Lower lobe of right lung (tissue), 2 donors: Measurements from ENCODE around the gene ATP1A4. TPM values are rescaled to one million over a fixed set of nuclear protein-coding genes. Genes with fewer than 3 reads are reported as not detected.
A peak's percentile ranks its signal among the peaks of the same experiment; 100 is the strongest.
"Not testable (repeated sequence)": the region's sequence is repeated elsewhere in the genome, so short reads cannot be mapped to it uniquely, and the experiment has no call there.

Source experiments
- ATAC-seq, 2 donors: fragments of 200-7000 bp; cut with Tn5 transposase; one replicate each; pipeline ENCODE4 v1.9.1; 2020 to 2022; ENCODE audit warnings: mild to moderate bottlenecking in 2 of 2, moderate library complexity in 2 of 2
- DNase-seq: peaks from one replicate; pipeline ENCODE4 v3.0.0-alpha.2; 2020
- H3K27ac ChIP-seq: fragments of 200-600 bp; one replicate; pipeline ENCODE4 v1.8.0; 2022
- H3K27me3 ChIP-seq: fragments of 200-600 bp; one replicate; pipeline ENCODE4 v1.8.0; 2022; ENCODE audit warnings: low read depth
- H3K36me3 ChIP-seq: fragments of 200-600 bp; one replicate; pipeline ENCODE4 v1.8.0; 2022; ENCODE audit warnings: mild to moderate bottlenecking
- H3K4me1 ChIP-seq: fragments of 200-600 bp; one replicate; pipeline ENCODE4 v1.8.0; 2022
- H3K4me3 ChIP-seq: fragments of 200-600 bp; one replicate; pipeline ENCODE4 v1.8.0; 2022; ENCODE audit warnings: mild to moderate bottlenecking
- H3K9me3 ChIP-seq: fragments of 200-600 bp; one replicate; pipeline ENCODE4 v1.8.0; 2022
- CTCF ChIP-seq: fragments of 200-600 bp; IDR thresholded peaks from one replicate; pipeline ENCODE4 v1.8.0; 2022; ENCODE audit warnings: antibody characterized with exemption, mild to moderate bottlenecking
- intact Hi-C: fragments of 100-400 bp; cut with DNase I; formaldehyde crosslinking; loops from one replicate; pipeline ENCODE4 v1.11.0; 2022
- total RNA-seq: library from RNA; stranded (reverse); fragmentation: NEBNext Ultra II Directional; extraction: Animal tissue kit (Norgen Biotek cat#: 25700); gene quantifications from one replicate; pipeline ENCODE4 v1.2.1, GENCODE V29; 2021
- donor health status: DM: no; HTN: yes; CAD: no; lungs with severe emphysema.

The ATP1A4 gene
- total RNA-seq, 1 donor from 2014 or later = 1.1 TPM

GRCh38 chr1:160107512-160107911, 43.9 kb upstream of the ATP1A4 start:
- no peaks in the 10 kb centered on the region for H3K9me3 ChIP-seq
- intact Hi-C loops = no loop called here
- TF ChIP-seq CTCF = no peak

GRCh38 chr1:160108888-160109662, 42.3 kb upstream of the ATP1A4 start:
- no peaks in the 10 kb centered on the region for H3K36me3 ChIP-seq
- DNase-seq (no peak), ATAC-seq (peak in 1 of 2 donors; percentile 33)
- no peak overlapping the region for H3K4me3 ChIP-seq
- peaks cover 4% of the 10 kb centered on the region for H3K27me3 ChIP-seq
- intact Hi-C loops = no loop called here
- H3K27ac ChIP-seq = no peak overlapping the region
- TF ChIP-seq CTCF = peak; percentile 52
- no peaks in the 10 kb centered on the region for H3K4me1 ChIP-seq
- H3K9me3 ChIP-seq = no peaks in the 10 kb centered on the region

More at GRCh38 chr1:160107512-160107911, 43.9 kb upstream of the ATP1A4 start:
- Histone ChIP-seq H3K4me1 (peaks cover 7% of the 10 kb centered on the region), H3K27ac (no peak overlapping the region), H3K27me3 (peaks cover 4% of the 10 kb centered on the region), H3K36me3 (no peaks in the 10 kb centered on the region), H3K4me3 (no peak overlapping the region)
- no peak for DNase-seq
- no peak for ATAC-seq

GRCh38 chr1:160109686-160110085, 41.7 kb upstream of the ATP1A4 start:
- Histone ChIP-seq H3K36me3 (no peaks in the 10 kb centered on the region), H3K27me3 (peaks cover 4% of the 10 kb centered on the region), H3K4me3 (no peak overlapping the region), H3K27ac (no peak overlapping the region), H3K4me1 (no peaks in the 10 kb centered on the region), H3K9me3 (no peaks in the 10 kb centered on the region)
- intact Hi-C loops = no loop called here
- TF ChIP-seq CTCF = no peak
- DNase-seq = no peak
- ATAC-seq = no peak

- H3K36me3 ChIP-seq, intact Hi-C loops, ATAC-seq, H3K9me3 ChIP-seq, H3K27ac ChIP-seq, DNase-seq, H3K4me3 ChIP-seq, H3K27me3 ChIP-seq, H3K4me1 ChIP-seq: not testable (repeated sequence)
These were observed 39.9 kb upstream of the ATP1A4 start for GRCh38 chr1:160111462-160111861.

- intact Hi-C loops = no loop called here
- Histone ChIP-seq H3K9me3 (no peaks in the 10 kb centered on the region), H3K27me3 (peaks cover 6% of the 10 kb centered on the region), H3K36me3 (no peaks in the 10 kb centered on the region), H3K4me1 (no peaks in the 10 kb centered on the region), H3K27ac (no peak overlapping the region), H3K4me3 (no peak overlapping the region)
- no peak for DNase-seq
- no peak for ATAC-seq
- no peak for TF ChIP-seq CTCF
These were observed 39.0 kb upstream of the ATP1A4 start for GRCh38 chr1:160112357-160112756.

GRCh38 chr1:160113407-160113806, 38.0 kb upstream of the ATP1A4 start:
- no peaks in the 10 kb centered on the region for H3K36me3 ChIP-seq
- no peak overlapping the region for H3K27ac ChIP-seq
- no peak overlapping the region for H3K4me3 ChIP-seq
- intact Hi-C loops = no loop called here
- peaks cover 9% of the 10 kb centered on the region for H3K27me3 ChIP-seq
- DNase-seq = no peak
- no peaks in the 10 kb centered on the region for H3K4me1 ChIP-seq
- no peaks in the 10 kb centered on the region for H3K9me3 ChIP-seq
- no peak for ATAC-seq
- no peak for TF ChIP-seq CTCF
